Muscle of arm (tissue), 12 donors: ENCODE results near the gene TTC36. TPM values are rescaled to one million over a fixed set of nuclear protein-coding genes. Genes with fewer than 3 reads are reported as not detected.
"Not testable (repeated sequence)": the region's sequence is repeated elsewhere in the genome, so short reads cannot be mapped to it uniquely, and the experiment has no call there.

Experiments
- DNase-seq: peaks from one replicate; pipeline ENCODE4 v3.0.0-alpha.2; 2013
- polyA plus RNA-seq, 12 donors: library from polyadenylated mRNA; unstranded; fragments of 120-200 nt; gene quantifications; one replicate each; pipeline ENCODE4 v1.2.1, GENCODE V29; 2013; ENCODE audit not compliant: insufficient read length in 12 of 12

TTC36 gene
- polyA plus RNA-seq, 12 donors, result 0.76 to 3.9 (median 1.7) TPM; not detected in 2

- DNase-seq, result not testable (repeated sequence)
Measured at GRCh38 chr11:118577995-118578394, 50.7 kb downstream of the TTC36 start.

Other genes starting within 250 kb of the TTC36 start
- 1 to 10 TPM in 3 of 12 donors, under 1 TPM in 7, not detected in 2; 0.32 to 9.9 (median 0.56) TPM for gene CD3E, start 222.7 kb upstream of the TTC36 start, polyA plus RNA-seq
- gene CD3D, start 184.8 kb upstream of the TTC36 start, polyA plus RNA-seq, result 1 to 10 TPM in 2 of 12 donors, under 1 TPM in 3, not detected in 7; 0.41 to 4.4 (median 0.82) TPM
- 1 to 10 TPM in 1 of 12 donors, under 1 TPM in 6, not detected in 5; 0.07 to 2.3 (median 0.26) TPM for gene CD3G, start 183.1 kb upstream of the TTC36 start, polyA plus RNA-seq
- 100 to 1,000 TPM in 1 of 12 donors, 10 to 100 TPM in 11; 20.3 to 160 (median 25.9) TPM for gene UBE4A, start 167.9 kb upstream of the TTC36 start, polyA plus RNA-seq
- gene ATP5MG, start 125.9 kb upstream of the TTC36 start, polyA plus RNA-seq, result 100 to 1,000 TPM in 11 of 12 donors, not detected in 1; 296 to 410 (median 345) TPM
- 10 to 100 TPM in 11 of 12 donors, not detected in 1; 25.3 to 45.7 (median 29.7) TPM for gene KMT2A, start 91.0 kb upstream of the TTC36 start, polyA plus RNA-seq
- gene TMEM25, start 3.7 kb downstream of the TTC36 start, polyA plus RNA-seq, result 10 to 100 TPM in 11 of 12 donors, not detected in 1; 12.7 to 24.3 (median 18.6) TPM
- gene IFT46, start 38.5 kb downstream of the TTC36 start, polyA plus RNA-seq, result 10 to 100 TPM in 10 of 12 donors, 1 to 10 TPM in 1, not detected in 1; 9.2 to 31.6 (median 19.5) TPM
- 100 to 1,000 TPM in 11 of 12 donors, not detected in 1; 106 to 189 (median 141) TPM for gene ARCN1, start 44.9 kb downstream of the TTC36 start, polyA plus RNA-seq
- 10 to 100 TPM in 11 of 12 donors, not detected in 1; 64.0 to 97.0 (median 77.5) TPM for gene PHLDB1, start 80.1 kb downstream of the TTC36 start, polyA plus RNA-seq
- under 1 TPM in 7 of 12 donors, not detected in 5; 0.12 to 0.57 (median 0.26) TPM for gene TREH, start 152.2 kb downstream of the TTC36 start, polyA plus RNA-seq